ENCODE results near the gene CAMKMT. TPM values are rescaled to one million over a fixed set of nuclear protein-coding genes. Genes with fewer than 3 reads are reported as not detected.

CAMKMT gene
- total and polyA plus RNA-seq, 2 donors (not counting 1 experiment from before 2014, with no cell fraction given) = 6.2 to 23.3 TPM

GRCh38 chr2:44371445-44371844 is 9.7 kb downstream of the CAMKMT start:
- no peak for TF ChIP-seq EZH2 (IDR thresholded peaks at IDR 0.05; ENCODE audit: borderline replicate concordance, insufficient read depth, low read depth, low read length, poor library complexity, severe bottlenecking)
- TF ChIP-seq CTCF (IDR thresholded peaks at IDR 0.05) = no peak
- H3K4me1 Mint-ChIP-seq = no peaks in the 10 kb centered on the region
- no peak overlapping the region for H3K27ac Mint-ChIP-seq
- POLR2A ChIA-PET = no interaction called here
- H2AFZ ChIP-seq (ENCODE audit: insufficient read depth, low read depth, low read length, poor library complexity, severe bottlenecking) = no peak overlapping the region
- peaks cover 0 to 3% of the 10 kb centered on the region in 2 experiments for H3K36me3 ChIP-seq (replicated peaks in 1 of 2; ENCODE audit: control extremely low read depth in 1 of 2, control insufficient read depth in 1 of 2, extremely low read depth in 1 of 2, insufficient read depth in 2 of 2, low read length in 1 of 2)
- H3K9me3 Mint-ChIP-seq (ENCODE audit: insufficient read depth) = no peaks in the 10 kb centered on the region
- no peaks in the 10 kb centered on the region for H3K27me3 ChIP-seq (replicated peaks in 1 of 4; ENCODE audit: control extremely low read depth in 1 of 4, control insufficient read depth in 3 of 4, insufficient read depth in 4 of 4, low read length in 3 of 4)
- CTCF ChIA-PET = interaction anchor here (0.6 to 1.7 kb wide), 3 partner anchors 9 to 1562 kb away, joined by 3 to 7 read pairs (median 4); no protein-coding TSS in a partner anchor
- no peak overlapping the region for H3K9ac ChIP-seq (ENCODE audit: low read length)
- H3K27ac ChIP-seq (ENCODE audit: low read length in 2 of 2) = no peak overlapping the region
- ATAC-seq (ENCODE audit: low read depth) (no peak), DNase-seq (no peak)
- no peaks in the 10 kb centered on the region for H3K27me3 Mint-ChIP-seq
- H3K4me3 Mint-ChIP-seq = no peak overlapping the region
- H4K20me1 ChIP-seq (ENCODE audit: control insufficient read depth, insufficient read depth, low read length, poor library complexity, severe bottlenecking) = no peaks in the 10 kb centered on the region
- intact Hi-C loops (cut with micrococcal nuclease) = no loop called here
- H3K4me3 ChIP-seq (ENCODE audit: control extremely low read depth in 1 of 5, extremely low read depth in 1 of 5, insufficient read depth in 1 of 5, low read depth in 2 of 5, low read length in 4 of 5) = no peak overlapping the region
- no peaks in the 10 kb centered on the region for H3K9me3 ChIP-seq (ENCODE audit: control extremely low read depth in 1 of 3, control insufficient read depth in 2 of 3, insufficient read depth in 1 of 3, low read length in 2 of 3)
- peaks cover 28% of the 10 kb centered on the region for H3K79me2 ChIP-seq (ENCODE audit: control insufficient read depth, insufficient read depth, low read length)
- H3K4me2 ChIP-seq (replicated peaks; ENCODE audit: low read depth, low read length, poor library complexity, severe bottlenecking) = no peak overlapping the region
- no peaks in the 10 kb centered on the region for H3K4me1 ChIP-seq (ENCODE audit: control insufficient read depth in 2 of 2, insufficient read depth in 2 of 2, low read length in 2 of 2)

GRCh38 chr2:44372246-44372645 is 10.5 kb downstream of the CAMKMT start:
- intact Hi-C loops (cut with micrococcal nuclease) = no loop called here
- H3K9ac ChIP-seq (ENCODE audit: low read length) = no peak overlapping the region
- ATAC-seq (ENCODE audit: low read depth) (no peak), DNase-seq (no peak)
- no peak overlapping the region for H3K4me2 ChIP-seq (replicated peaks; ENCODE audit: low read depth, low read length, poor library complexity, severe bottlenecking)
- no peak overlapping the region for H3K4me3 Mint-ChIP-seq
- CTCF ChIA-PET = interaction anchor here (1.7 kb wide), 2 partner anchors 10 to 20 kb away, joined by 4 to 7 read pairs; no protein-coding TSS in a partner anchor
- POLR2A ChIA-PET = no interaction called here
- no peaks in the 10 kb centered on the region for H3K27me3 ChIP-seq (replicated peaks in 1 of 4; ENCODE audit: control extremely low read depth in 1 of 4, control insufficient read depth in 3 of 4, insufficient read depth in 4 of 4, low read length in 3 of 4)
- H3K4me3 ChIP-seq (ENCODE audit: control extremely low read depth in 1 of 5, extremely low read depth in 1 of 5, insufficient read depth in 1 of 5, low read depth in 2 of 5, low read length in 4 of 5) = no peak overlapping the region
- H3K9me3 ChIP-seq (ENCODE audit: control extremely low read depth in 1 of 3, control insufficient read depth in 2 of 3, insufficient read depth in 1 of 3, low read length in 2 of 3) = no peaks in the 10 kb centered on the region
- no peak overlapping the region for H2AFZ ChIP-seq (ENCODE audit: insufficient read depth, low read depth, low read length, poor library complexity, severe bottlenecking)
- H3K79me2 ChIP-seq (ENCODE audit: control insufficient read depth, insufficient read depth, low read length) = peaks cover 20% of the 10 kb centered on the region
- no peaks in the 10 kb centered on the region for H4K20me1 ChIP-seq (ENCODE audit: control insufficient read depth, insufficient read depth, low read length, poor library complexity, severe bottlenecking)
- 86% methylated on average over 1 of the region's 3 CpGs for WGBS (ENCODE audit: insufficient coverage)
- no peaks in the 10 kb centered on the region for H3K9me3 Mint-ChIP-seq (ENCODE audit: insufficient read depth)
- H3K36me3 ChIP-seq (replicated peaks in 1 of 2; ENCODE audit: control extremely low read depth in 1 of 2, control insufficient read depth in 1 of 2, extremely low read depth in 1 of 2, insufficient read depth in 2 of 2, low read length in 1 of 2) = peaks cover 0 to 3% of the 10 kb centered on the region in 2 experiments
- no peaks in the 10 kb centered on the region for H3K27me3 Mint-ChIP-seq
- no peak overlapping the region for H3K27ac Mint-ChIP-seq
- H3K4me1 ChIP-seq (ENCODE audit: control insufficient read depth in 2 of 2, insufficient read depth in 2 of 2, low read length in 2 of 2) = no peaks in the 10 kb centered on the region
- TF ChIP-seq CTCF (IDR thresholded peaks at IDR 0.05) (no peak), EZH2 (IDR thresholded peaks at IDR 0.05; ENCODE audit: borderline replicate concordance, insufficient read depth, low read depth, low read length, poor library complexity, severe bottlenecking) (no peak)
- peaks cover 3% of the 10 kb centered on the region for H3K4me1 Mint-ChIP-seq
- H3K27ac ChIP-seq (ENCODE audit: low read length in 2 of 2) = no peak overlapping the region

All from B cell (primary cell).